Measurements from ENCODE around the gene RPL28. TPM values are rescaled to one million over a fixed set of nuclear protein-coding genes. Genes with fewer than 3 reads are reported as not detected.

Gene RPL28
- total RNA-seq, 2 experiments from 2014 or later = 3,995 to 4,178 TPM

DNA sequence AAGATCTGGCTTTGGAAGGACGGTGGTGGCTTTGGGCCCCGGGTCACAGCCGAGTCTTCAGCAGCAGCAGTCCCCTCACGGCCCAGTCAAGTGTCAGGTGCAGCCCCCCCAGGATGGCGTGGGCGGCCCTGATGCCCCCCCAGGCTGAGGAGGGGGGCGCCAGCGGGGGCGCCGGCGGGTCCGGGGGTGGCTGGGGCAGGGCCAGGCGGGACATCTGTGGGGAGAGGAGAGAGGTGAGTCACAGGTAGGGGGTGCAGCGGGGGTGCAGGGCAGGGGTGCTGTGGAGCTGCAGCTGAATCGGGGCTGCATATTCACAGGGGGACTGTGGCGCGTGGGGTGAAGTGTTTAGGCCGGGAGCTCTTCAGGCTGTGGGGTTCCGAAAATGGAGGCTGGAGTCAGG lies 19.8 kb upstream of the RPL28 start:
- H3K4me3 Mint-ChIP-seq = no peak overlapping the region
- ChIA-PET POLR2A (no interaction called here), CTCF (interaction anchor here (1.3 kb wide), 1 partner anchor 18 kb away, joined by 3 read pairs; no protein-coding TSS in a partner anchor)
- no peaks in the 10 kb centered on the region for H3K36me3 ChIP-seq (ENCODE audit: insufficient read depth, low read length)
- H3K4me1 Mint-ChIP-seq (ENCODE audit: low read depth) = peaks cover 5% of the 10 kb centered on the region
- TF ChIP-seq, protein P1, sequence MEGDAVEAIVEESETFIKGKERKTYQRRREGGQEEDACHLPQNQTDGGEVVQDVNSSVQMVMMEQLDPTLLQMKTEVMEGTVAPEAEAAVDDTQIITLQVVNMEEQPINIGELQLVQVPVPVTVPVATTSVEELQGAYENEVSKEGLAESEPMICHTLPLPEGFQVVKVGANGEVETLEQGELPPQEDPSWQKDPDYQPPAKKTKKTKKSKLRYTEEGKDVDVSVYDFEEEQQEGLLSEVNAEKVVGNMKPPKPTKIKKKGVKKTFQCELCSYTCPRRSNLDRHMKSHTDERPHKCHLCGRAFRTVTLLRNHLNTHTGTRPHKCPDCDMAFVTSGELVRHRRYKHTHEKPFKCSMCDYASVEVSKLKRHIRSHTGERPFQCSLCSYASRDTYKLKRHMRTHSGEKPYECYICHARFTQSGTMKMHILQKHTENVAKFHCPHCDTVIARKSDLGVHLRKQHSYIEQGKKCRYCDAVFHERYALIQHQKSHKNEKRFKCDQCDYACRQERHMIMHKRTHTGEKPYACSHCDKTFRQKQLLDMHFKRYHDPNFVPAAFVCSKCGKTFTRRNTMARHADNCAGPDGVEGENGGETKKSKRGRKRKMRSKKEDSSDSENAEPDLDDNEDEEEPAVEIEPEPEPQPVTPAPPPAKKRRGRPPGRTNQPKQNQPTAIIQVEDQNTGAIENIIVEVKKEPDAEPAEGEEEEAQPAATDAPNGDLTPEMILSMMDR (IDR thresholded peaks at IDR 0.05) = no peak
- peaks cover 0 to 16% of the 10 kb centered on the region in 2 experiments for H3K9me3 ChIP-seq (ENCODE audit: control insufficient read depth in 1 of 2, insufficient read depth in 1 of 2, low read length in 2 of 2)
- no peak for ATAC-seq (ENCODE audit: poor library complexity)
- H3K27ac ChIP-seq (ENCODE audit: low read depth in 1 of 2, low read length in 2 of 2) = no peak overlapping the region
- peaks cover 23 to 25% of the 10 kb centered on the region in 2 experiments for H3K27me3 ChIP-seq (ENCODE audit: control insufficient read depth in 1 of 2, insufficient read depth in 2 of 2, low read length in 2 of 2)
- no peak for DNase-seq
- H3K4me3 ChIP-seq (ENCODE audit: low read length) = no peak overlapping the region
- peaks cover 18% of the 10 kb centered on the region for H3K4me1 ChIP-seq (ENCODE audit: insufficient read depth, low read length)
- intact Hi-C loops (cut with DNase I, micrococcal nuclease) = no loop called here
- peaks cover 22% of the 10 kb centered on the region for H3K27me3 Mint-ChIP-seq
- H3K27ac Mint-ChIP-seq = no peak overlapping the region
- H3K9me3 Mint-ChIP-seq = no peaks in the 10 kb centered on the region
- no peaks in the 10 kb centered on the region for H3K36me3 Mint-ChIP-seq (ENCODE audit: low read depth)

DNA sequence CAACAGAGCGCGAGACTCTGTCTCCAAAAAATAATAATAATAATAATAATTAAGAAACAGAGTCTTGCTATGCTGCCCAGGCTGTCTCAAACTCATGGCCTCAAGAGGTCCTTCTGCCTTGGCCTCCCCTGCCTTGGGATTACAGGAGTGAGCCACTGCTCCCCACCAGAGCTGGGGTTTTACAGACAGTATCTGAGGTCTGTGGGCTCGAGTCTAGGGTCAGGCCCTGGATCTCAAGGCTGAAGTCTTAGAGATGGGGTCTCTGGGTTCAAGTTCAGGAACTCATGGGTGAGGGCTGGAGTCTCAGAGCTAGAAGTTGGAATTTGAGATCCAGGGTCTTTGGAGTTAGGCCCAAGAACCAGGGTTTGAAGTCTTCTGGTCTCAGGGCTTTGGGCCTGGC lies 18.9 kb upstream of the RPL28 start:
- peaks cover 30% of the 10 kb centered on the region for H3K27me3 Mint-ChIP-seq
- TF ChIP-seq, protein P1 (IDR thresholded peaks at IDR 0.05) = no peak
- H3K4me1 Mint-ChIP-seq (ENCODE audit: low read depth) = peaks cover 5% of the 10 kb centered on the region
- DNase-seq = no peak
- Histone ChIP-seq H3K27me3 (ENCODE audit: control insufficient read depth in 1 of 2, insufficient read depth in 2 of 2, low read length in 2 of 2) (peaks cover 28 to 30% of the 10 kb centered on the region in 2 experiments), H3K4me3 (ENCODE audit: low read length) (no peak overlapping the region), H3K9me3 (ENCODE audit: control insufficient read depth in 1 of 2, insufficient read depth in 1 of 2, low read length in 2 of 2) (peaks cover 0 to 16% of the 10 kb centered on the region in 2 experiments), H3K4me1 (ENCODE audit: insufficient read depth, low read length) (peaks cover 18% of the 10 kb centered on the region), H3K36me3 (ENCODE audit: insufficient read depth, low read length) (no peaks in the 10 kb centered on the region), H3K27ac (ENCODE audit: low read depth in 1 of 2, low read length in 2 of 2) (no peak overlapping the region)
- no peak overlapping the region for H3K4me3 Mint-ChIP-seq
- no peaks in the 10 kb centered on the region for H3K9me3 Mint-ChIP-seq
- H3K27ac Mint-ChIP-seq = no peak overlapping the region
- intact Hi-C loops (cut with DNase I, micrococcal nuclease) = no loop called here
- ATAC-seq (ENCODE audit: poor library complexity) = no peak
- H3K36me3 Mint-ChIP-seq (ENCODE audit: low read depth) = no peaks in the 10 kb centered on the region
- POLR2A ChIA-PET = no interaction called here
- CTCF ChIA-PET = interaction anchor here (1.3 kb wide), 1 partner anchor 19 kb away, joined by 3 read pairs; no protein-coding TSS in a partner anchor

GRCh38 chr19:55368106-55368505 lies 17.6 kb upstream of the RPL28 start:
- ChIA-PET CTCF (no interaction called here), POLR2A (interaction anchor here (1.0 to 1.6 kb wide), 5 partner anchors 15 to 109 kb away, joined by 3 to 7 read pairs (median 3); partner anchors contain the start of genes KMT5C, UBE2S and ZNF628)
- H3K27ac Mint-ChIP-seq = no peak overlapping the region
- peaks cover 0 to 25% of the 10 kb centered on the region in 2 experiments for H3K9me3 ChIP-seq (ENCODE audit: control insufficient read depth in 1 of 2, insufficient read depth in 1 of 2, low read length in 2 of 2)
- ATAC-seq (ENCODE audit: poor library complexity) = no peak
- H3K4me3 ChIP-seq (ENCODE audit: low read length) = no peak overlapping the region
- intact Hi-C loops (cut with DNase I, micrococcal nuclease) = no loop called here
- no peaks in the 10 kb centered on the region for H3K9me3 Mint-ChIP-seq
- TF ChIP-seq, protein P1 (IDR thresholded peaks at IDR 0.05) = no peak
- H3K27me3 ChIP-seq (ENCODE audit: control insufficient read depth in 1 of 2, insufficient read depth in 2 of 2, low read length in 2 of 2) = peaks cover 41 to 44% of the 10 kb centered on the region in 2 experiments
- H3K4me1 ChIP-seq (ENCODE audit: insufficient read depth, low read length) = peaks cover 18% of the 10 kb centered on the region
- peaks cover 39% of the 10 kb centered on the region for H3K27me3 Mint-ChIP-seq
- no peak overlapping the region for H3K4me3 Mint-ChIP-seq
- H3K27ac ChIP-seq (ENCODE audit: low read depth in 1 of 2, low read length in 2 of 2) = no peak overlapping the region
- no peaks in the 10 kb centered on the region for H3K36me3 Mint-ChIP-seq (ENCODE audit: low read depth)
- no peak for DNase-seq
- no peaks in the 10 kb centered on the region for H3K36me3 ChIP-seq (ENCODE audit: insufficient read depth, low read length)
- H3K4me1 Mint-ChIP-seq (ENCODE audit: low read depth) = peaks cover 5% of the 10 kb centered on the region
